Ovary (tissue), 9 donors: ENCODE results near the gene SUSD3. TPM values are rescaled to one million over a fixed set of nuclear protein-coding genes. Genes with fewer than 3 reads are reported as not detected.

Experiments used
- DNase-seq, 5 donors: peaks; one replicate each; pipeline ENCODE4 v3.0.0-alpha.2; 2019 to 2020
- H3K27ac ChIP-seq, 2 donors: fragments of 200-600 bp; one replicate each; pipeline versions ENCODE4 v1.5.1 to v1.8.0; 2019 to 2022
- H3K27me3 ChIP-seq: fragments of 200-600 bp; one replicate; pipeline ENCODE4 v1.8.0; 2022
- H3K36me3 ChIP-seq: fragments of 200-600 bp; sonication (generic); one replicate; pipeline ENCODE4 v1.5.1; 2019
- H3K4me1 ChIP-seq: one replicate; pipeline ENCODE4 v1.8.1; 2013; ENCODE audit warnings: mild to moderate bottlenecking, moderate library complexity; ENCODE audit not compliant: insufficient read depth
- H3K4me3 ChIP-seq: fragments of 200-600 bp; sonication (generic); one replicate; pipeline ENCODE4 v1.5.1; 2017
- H3K9me3 ChIP-seq, 2 donors: fragments of 200-600 bp in 1 of 2; sonication (generic) in 1 of 2; one replicate each; pipeline versions ENCODE4 v1.5.1 to v1.8.1; 2013 to 2019; ENCODE audit warnings: mild to moderate bottlenecking in 1 of 2, moderate library complexity in 1 of 2
- EP300 ChIP-seq: sonication (generic); formaldehyde crosslinking; IDR thresholded peaks from one replicate; pipeline ENCODE4 v1.6.1; 2017; ENCODE audit warnings: antibody characterized with exemption
- POLR2A ChIP-seq: fragments of 450-650 bp; IDR thresholded peaks from one replicate; pipeline ENCODE4 v1.6.1; 2017; ENCODE audit warnings: antibody characterized with exemption, mild to moderate bottlenecking, moderate library complexity
- WGBS, 3 donors: extraction: QIAGEN DNeasy Blood & Tissue Kit in 1 of 3; methylation state at CpG; one replicate each; pipeline versions ENCODE4 v1.1.5 to v1.1.7; 2013 to 2017; 5-methylcytosine and 5-hydroxymethylcytosine counted together
- intact Hi-C, 4 donors: fragments of 100-400 bp; cut with DNase I; formaldehyde crosslinking; loops; one replicate each; pipeline versions ENCODE4 v1.11.0 to v1.15.1; 2022 to 2023
- polyA plus RNA-seq, 2 donors: library from polyadenylated mRNA; stranded (reverse); fragments of 200-250 nt in 1 of 2; fragments of 350-450 nt in 1 of 2; fragmentation: Illumina TruSeq in 1 of 2; extraction: RNeasy Lipid Tissue Mini Kit (QIAGEN cat#74804) in 1 of 2; gene quantifications; one replicate each; pipeline ENCODE4 v1.2.3, GENCODE V29; 2013 to 2014
- total RNA-seq, 7 donors: library from RNA; depleted of rRNA in 2 of 7; stranded (reverse); fragments of >200 nt in 2 of 7; fragmentation: NEBNext Ultra II Directional in 3 of 7; extraction: Animal tissue kit (Norgen Biotek cat#: 25700) in 3 of 7; gene quantifications; one replicate each; pipeline versions ENCODE4 v1.1.0 to v1.2.4, GENCODE V29; 2016 to 2023
- TF ChIP-seq, protein P1 (sequence below), 3 donors: fragments of 450-650 bp in 2 of 3; fragments of 200-600 bp in 1 of 3; IDR thresholded peaks; one replicate each; pipeline versions ENCODE4 v1.5.1 to v1.8.0; 2016 to 2022; ENCODE audit warnings: antibody characterized with exemption in 3 of 3, mild to moderate bottlenecking in 1 of 3
- donor health status: DM: no; HTN: no; CAD: no; lungs with moderate emphysema.
- donor health status: DM: no; HTN: no; CAD: no.
- donor health status: Bipolar disorder and iron deficiency.
- donor health status: DM: yes; HTN: yes; CAD: no.
- donor health status: DM: no; HTN: no; CAD: no.
- donor health status: DM: yes; HTN: yes; CAD: no.

Gene SUSD3
- total and polyA plus RNA-seq, 9 donors = 9.6 to 66.1 (median 42.4) TPM

DNA sequence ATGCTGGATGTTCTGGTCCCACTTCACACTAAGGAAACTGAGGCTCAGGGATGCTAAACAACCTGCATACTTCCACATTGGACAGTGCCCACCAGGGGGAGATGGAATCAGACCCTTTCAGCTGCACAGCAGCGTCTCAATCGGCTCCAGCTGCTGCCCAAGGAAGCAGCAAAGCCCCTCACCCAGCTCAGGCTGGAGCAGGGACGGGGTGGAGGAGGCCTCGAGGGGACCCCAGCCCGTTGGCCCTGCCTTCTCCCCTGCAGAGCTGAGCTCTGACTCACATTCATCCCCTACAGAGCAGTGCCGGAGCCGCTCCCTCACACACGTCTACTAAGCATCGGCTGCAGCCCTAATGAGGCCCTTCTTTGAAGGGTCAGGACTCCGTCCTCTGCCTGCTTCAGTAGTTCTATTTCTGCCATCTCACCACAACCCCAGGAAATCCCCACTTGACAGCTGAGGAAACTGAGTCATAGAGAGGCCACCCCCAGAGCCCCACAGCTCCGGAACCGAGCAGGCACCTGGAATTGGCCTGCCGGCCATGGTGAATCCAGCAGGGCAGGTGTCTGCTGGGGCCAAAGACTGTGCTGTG, 21.5 kb upstream of the SUSD3 start:
- no peak for DNase-seq
- WGBS, 3 donors = 78 to 93% (median 78%) methylated on average over 10 to 13 of the region's 13 CpGs
- TF ChIP-seq POLR2A = no peak
- TF ChIP-seq, protein P1, sequence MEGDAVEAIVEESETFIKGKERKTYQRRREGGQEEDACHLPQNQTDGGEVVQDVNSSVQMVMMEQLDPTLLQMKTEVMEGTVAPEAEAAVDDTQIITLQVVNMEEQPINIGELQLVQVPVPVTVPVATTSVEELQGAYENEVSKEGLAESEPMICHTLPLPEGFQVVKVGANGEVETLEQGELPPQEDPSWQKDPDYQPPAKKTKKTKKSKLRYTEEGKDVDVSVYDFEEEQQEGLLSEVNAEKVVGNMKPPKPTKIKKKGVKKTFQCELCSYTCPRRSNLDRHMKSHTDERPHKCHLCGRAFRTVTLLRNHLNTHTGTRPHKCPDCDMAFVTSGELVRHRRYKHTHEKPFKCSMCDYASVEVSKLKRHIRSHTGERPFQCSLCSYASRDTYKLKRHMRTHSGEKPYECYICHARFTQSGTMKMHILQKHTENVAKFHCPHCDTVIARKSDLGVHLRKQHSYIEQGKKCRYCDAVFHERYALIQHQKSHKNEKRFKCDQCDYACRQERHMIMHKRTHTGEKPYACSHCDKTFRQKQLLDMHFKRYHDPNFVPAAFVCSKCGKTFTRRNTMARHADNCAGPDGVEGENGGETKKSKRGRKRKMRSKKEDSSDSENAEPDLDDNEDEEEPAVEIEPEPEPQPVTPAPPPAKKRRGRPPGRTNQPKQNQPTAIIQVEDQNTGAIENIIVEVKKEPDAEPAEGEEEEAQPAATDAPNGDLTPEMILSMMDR (IDR thresholded peaks at IDR 0.05) = no peak
- intact Hi-C loops = no loop called here
- Histone ChIP-seq H3K4me3 (no peak overlapping the region), H3K9me3 (no peaks in the 10 kb centered on the region), H3K27ac (no peak overlapping the region), H3K36me3 (no peaks in the 10 kb centered on the region), H3K4me1 (peaks cover 12% of the 10 kb centered on the region), H3K27me3 (no peaks in the 10 kb centered on the region)

DNA sequence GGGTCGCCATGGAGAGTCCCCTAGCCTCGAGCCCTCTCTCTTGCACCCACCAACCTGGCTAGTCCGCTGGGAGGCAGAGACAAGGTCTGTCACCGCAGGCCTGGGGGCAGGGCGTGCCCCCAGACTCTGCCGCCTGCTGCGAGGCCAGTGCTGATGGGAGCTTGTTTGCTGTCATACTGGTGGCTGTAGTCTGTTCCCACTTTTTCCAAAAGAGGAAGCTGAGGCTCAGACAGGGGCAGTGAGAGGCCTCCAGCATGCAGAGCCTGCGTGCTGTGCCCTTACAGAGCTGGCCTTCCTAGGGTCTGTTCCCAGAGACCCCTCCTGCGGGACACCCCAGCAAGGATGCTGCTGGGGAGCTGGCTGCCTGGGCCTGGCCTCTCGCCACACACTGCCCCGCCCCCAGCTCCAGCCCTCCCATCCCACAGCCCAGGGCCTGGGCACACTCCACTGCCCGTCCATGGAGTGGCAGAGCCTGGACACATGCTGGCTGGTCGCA, 21.0 kb upstream of the SUSD3 start:
- TF ChIP-seq POLR2A = no peak
- TF ChIP-seq, protein P1 (IDR thresholded peaks at IDR 0.05) = no peak
- TF ChIP-seq EP300 = no peak
- H3K27ac ChIP-seq = no peak overlapping the region
- no peak for DNase-seq
- H3K36me3 ChIP-seq = no peaks in the 10 kb centered on the region
- no peak overlapping the region for H3K4me3 ChIP-seq
- H3K9me3 ChIP-seq = no peaks in the 10 kb centered on the region
- H3K4me1 ChIP-seq = peaks cover 10% of the 10 kb centered on the region
- H3K27me3 ChIP-seq = no peaks in the 10 kb centered on the region
- intact Hi-C loops = no loop called here
- 78 to 92% (median 88%) methylated on average over 12 to 13 of the region's 13 CpGs for WGBS, 3 donors

DNA sequence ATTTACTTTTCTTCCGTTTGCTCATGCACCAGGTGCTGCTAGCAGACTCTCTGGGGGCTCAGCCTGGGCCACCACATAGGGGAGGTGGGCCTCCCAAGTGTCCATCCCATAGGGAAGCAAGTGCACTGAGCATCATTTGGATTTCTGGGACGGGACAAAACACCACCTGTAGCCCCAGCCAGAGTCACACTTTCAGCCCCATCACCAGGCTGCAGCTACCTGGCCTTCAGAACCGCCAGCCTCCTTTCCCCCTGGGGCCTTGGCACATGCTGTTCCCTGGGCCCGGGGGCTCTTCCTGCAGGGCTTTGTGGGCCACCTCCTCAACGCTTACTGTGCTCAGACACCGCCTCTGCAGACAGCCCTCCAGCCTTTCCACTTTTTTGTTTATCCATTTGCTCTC, 19.6 kb upstream of the SUSD3 start:
- intact Hi-C loops = no loop called here
- H3K27ac ChIP-seq = no peak overlapping the region
- TF ChIP-seq POLR2A = no peak
- TF ChIP-seq, protein P1 (IDR thresholded peaks at IDR 0.05) = no peak
- no peak for TF ChIP-seq EP300
- WGBS, 3 donors = 88 to 92% (median 88%) methylated on average over 6 of the region's 6 CpGs
- no peaks in the 10 kb centered on the region for H3K9me3 ChIP-seq
- no peaks in the 10 kb centered on the region for H3K27me3 ChIP-seq
- no peaks in the 10 kb centered on the region for H3K36me3 ChIP-seq
- peaks cover under 1% of the 10 kb centered on the region for H3K4me1 ChIP-seq
- no peak overlapping the region for H3K4me3 ChIP-seq
- DNase-seq = no peak

DNA sequence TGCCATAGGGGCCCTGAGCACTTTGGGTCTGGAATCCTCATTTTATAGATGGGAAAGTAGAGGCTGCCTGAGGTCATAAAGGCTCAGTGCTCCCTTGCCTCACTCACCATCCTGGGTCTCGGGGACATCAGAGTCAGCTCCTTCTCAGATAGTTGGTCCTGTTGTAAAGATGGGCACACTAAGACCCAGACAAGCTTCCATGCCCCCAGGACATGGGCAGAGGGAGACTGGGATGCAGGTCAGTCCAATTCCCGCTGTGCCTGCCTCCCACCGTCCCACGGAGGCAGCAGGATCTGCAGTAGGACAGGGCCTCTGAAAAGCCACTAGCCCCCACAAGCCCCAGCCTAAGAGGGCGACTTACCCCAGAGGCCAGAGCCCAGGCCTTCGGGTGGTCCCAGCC, 19.0 kb upstream of the SUSD3 start:
- TF ChIP-seq EP300 = no peak
- TF ChIP-seq, protein P1 (IDR thresholded peaks at IDR 0.05) = no peak
- no peaks in the 10 kb centered on the region for H3K36me3 ChIP-seq
- WGBS, 3 donors = 77 to 88% (median 78%) methylated on average over 4 to 6 of the region's 6 CpGs
- H3K4me3 ChIP-seq = no peak overlapping the region
- H3K27ac ChIP-seq = no peak overlapping the region
- H3K4me1 ChIP-seq = no peaks in the 10 kb centered on the region
- intact Hi-C loops = no loop called here
- DNase-seq = no peak
- H3K27me3 ChIP-seq = no peaks in the 10 kb centered on the region
- H3K9me3 ChIP-seq = no peaks in the 10 kb centered on the region
